Vagina (tissue), 2 donors: Measurements from ENCODE around the gene OLFML3.
A peak's percentile ranks its signal among the peaks of the same experiment; 100 is the strongest.

ENCODE experiments used
- CTCF ChIP-seq, 3 experiments: fragments of 450-650 bp in 2 of 3; fragments of 200-600 bp in 1 of 3; sonication (generic) in 1 of 3; IDR thresholded peaks; one replicate each; pipeline ENCODE4 v1.5.1; 2017 to 2019; ENCODE audit warnings: antibody characterized with exemption in 3 of 3, mild to moderate bottlenecking in 2 of 3, moderate library complexity in 2 of 3
- POLR2A ChIP-seq, 2 donors: fragments of 450-650 bp; IDR thresholded peaks; one replicate each; pipeline ENCODE4 v1.6.1; 2017; ENCODE audit warnings: antibody characterized with exemption in 2 of 2, mild to moderate bottlenecking in 2 of 2, moderate library complexity in 2 of 2
- POLR2AphosphoS5 ChIP-seq, 2 donors: sonication (generic); formaldehyde crosslinking; IDR thresholded peaks; one replicate each; pipeline ENCODE4 v1.9.0; 2017; ENCODE audit warnings: antibody characterized with exemption in 2 of 2, mild to moderate bottlenecking in 2 of 2, low read depth in 1 of 2; ENCODE audit not compliant: insufficient read depth in 1 of 2

- TF ChIP-seq CTCF (IDR thresholded peaks at IDR 0.05) (no peak), POLR2AphosphoS5 (IDR thresholded peaks at IDR 0.05; ENCODE audit: insufficient read depth in 1 of 2, low read depth in 1 of 2) (peak in 1 of 2 donors; percentile 49), POLR2A (IDR thresholded peaks at IDR 0.05) (no peak)
Measured at GRCh38 chr1:113980110-113980509, 836 bp downstream of the OLFML3 start.
